ENCODE measurements around the gene UBL3.

DNA sequence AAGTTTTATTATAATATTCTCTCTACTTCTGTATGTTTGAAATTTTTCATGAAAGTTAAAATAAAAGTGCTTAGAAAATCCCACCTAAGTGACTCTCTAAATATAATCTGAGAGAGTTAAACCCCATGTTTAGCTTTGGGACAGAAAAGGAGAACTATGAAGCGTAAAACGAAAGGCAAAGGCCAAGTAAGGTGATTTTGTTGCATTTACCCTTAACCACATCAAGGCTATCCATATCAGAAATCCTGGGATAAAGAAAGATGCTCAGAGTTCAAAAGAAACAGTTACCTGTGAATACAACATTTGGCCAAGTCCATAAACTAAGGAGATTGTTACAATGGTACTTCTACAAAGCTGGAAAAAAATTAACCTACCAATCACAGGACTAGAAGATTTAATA is 31.3 kb downstream of the UBL3 start:
- TF ChIP-seq, protein P1, sequence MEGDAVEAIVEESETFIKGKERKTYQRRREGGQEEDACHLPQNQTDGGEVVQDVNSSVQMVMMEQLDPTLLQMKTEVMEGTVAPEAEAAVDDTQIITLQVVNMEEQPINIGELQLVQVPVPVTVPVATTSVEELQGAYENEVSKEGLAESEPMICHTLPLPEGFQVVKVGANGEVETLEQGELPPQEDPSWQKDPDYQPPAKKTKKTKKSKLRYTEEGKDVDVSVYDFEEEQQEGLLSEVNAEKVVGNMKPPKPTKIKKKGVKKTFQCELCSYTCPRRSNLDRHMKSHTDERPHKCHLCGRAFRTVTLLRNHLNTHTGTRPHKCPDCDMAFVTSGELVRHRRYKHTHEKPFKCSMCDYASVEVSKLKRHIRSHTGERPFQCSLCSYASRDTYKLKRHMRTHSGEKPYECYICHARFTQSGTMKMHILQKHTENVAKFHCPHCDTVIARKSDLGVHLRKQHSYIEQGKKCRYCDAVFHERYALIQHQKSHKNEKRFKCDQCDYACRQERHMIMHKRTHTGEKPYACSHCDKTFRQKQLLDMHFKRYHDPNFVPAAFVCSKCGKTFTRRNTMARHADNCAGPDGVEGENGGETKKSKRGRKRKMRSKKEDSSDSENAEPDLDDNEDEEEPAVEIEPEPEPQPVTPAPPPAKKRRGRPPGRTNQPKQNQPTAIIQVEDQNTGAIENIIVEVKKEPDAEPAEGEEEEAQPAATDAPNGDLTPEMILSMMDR (IDR thresholded peaks at IDR 0.05): no peak
- no peak for TF ChIP-seq POLR2A (IDR thresholded peaks at IDR 0.05)

All from Peyer's patch (tissue), 4 donors.